ENCODE results near the gene KIAA1586. TPM values are rescaled to one million over a fixed set of nuclear protein-coding genes. Genes with fewer than 3 reads are reported as not detected.

Gene KIAA1586
- total RNA-seq, 4 donors from 2014 or later, result 2.7 to 13.2 (median 4.9) TPM

DNA sequence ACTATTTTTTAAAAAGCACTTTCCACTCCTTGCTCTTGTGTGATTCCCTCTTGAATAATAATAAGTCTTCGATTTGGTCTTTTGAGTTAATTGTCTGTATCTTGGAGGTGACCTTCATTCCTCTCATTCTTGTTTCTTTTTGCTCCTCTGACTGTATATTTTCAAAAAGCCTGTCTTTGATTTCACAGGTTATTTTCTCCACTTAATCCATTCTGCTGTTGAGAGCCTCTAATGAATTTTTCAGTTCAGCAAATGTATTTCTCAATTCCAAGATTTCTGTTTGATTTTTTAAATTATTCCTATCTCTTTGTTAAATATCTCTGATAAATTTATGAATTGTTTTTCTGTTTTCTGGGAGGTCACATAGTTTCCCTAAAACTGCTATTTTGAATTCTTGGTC is 21.7 kb upstream of the KIAA1586 start:
- H3K36me3 ChIP-seq, result no peaks in the 10 kb centered on the region
- no peak overlapping the region for H3K4me3 ChIP-seq
- no peak for TF ChIP-seq POLR2A (IDR thresholded peaks at IDR 0.05)
- TF ChIP-seq, protein P1, sequence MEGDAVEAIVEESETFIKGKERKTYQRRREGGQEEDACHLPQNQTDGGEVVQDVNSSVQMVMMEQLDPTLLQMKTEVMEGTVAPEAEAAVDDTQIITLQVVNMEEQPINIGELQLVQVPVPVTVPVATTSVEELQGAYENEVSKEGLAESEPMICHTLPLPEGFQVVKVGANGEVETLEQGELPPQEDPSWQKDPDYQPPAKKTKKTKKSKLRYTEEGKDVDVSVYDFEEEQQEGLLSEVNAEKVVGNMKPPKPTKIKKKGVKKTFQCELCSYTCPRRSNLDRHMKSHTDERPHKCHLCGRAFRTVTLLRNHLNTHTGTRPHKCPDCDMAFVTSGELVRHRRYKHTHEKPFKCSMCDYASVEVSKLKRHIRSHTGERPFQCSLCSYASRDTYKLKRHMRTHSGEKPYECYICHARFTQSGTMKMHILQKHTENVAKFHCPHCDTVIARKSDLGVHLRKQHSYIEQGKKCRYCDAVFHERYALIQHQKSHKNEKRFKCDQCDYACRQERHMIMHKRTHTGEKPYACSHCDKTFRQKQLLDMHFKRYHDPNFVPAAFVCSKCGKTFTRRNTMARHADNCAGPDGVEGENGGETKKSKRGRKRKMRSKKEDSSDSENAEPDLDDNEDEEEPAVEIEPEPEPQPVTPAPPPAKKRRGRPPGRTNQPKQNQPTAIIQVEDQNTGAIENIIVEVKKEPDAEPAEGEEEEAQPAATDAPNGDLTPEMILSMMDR (IDR thresholded peaks at IDR 0.05), result no peak
- no peaks in the 10 kb centered on the region for H3K27me3 ChIP-seq
- H3K27ac ChIP-seq, result no peak overlapping the region
- DNase-seq, result no peak
- no peaks in the 10 kb centered on the region for H3K4me1 ChIP-seq
- no peaks in the 10 kb centered on the region for H3K9me3 ChIP-seq

DNA sequence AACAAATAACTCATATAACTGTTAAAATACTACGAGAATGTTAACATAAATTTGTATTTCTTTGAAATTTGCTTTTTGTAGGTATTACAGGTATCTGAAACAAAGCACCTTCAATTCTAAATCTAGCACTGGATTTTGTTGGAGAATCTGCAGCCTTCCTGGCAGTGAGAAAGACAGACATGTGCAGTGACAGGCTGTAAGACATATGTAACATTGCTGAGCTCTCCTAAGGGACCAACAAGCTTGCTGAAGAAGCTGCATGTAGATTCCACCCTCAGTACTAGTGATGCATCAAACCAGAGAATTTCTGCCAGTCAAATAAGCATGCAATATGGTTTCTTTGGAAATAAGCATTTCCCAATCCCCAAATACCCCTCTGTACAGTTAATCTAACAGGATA is 20.5 kb upstream of the KIAA1586 start:
- H3K36me3 ChIP-seq, result no peaks in the 10 kb centered on the region
- no peaks in the 10 kb centered on the region for H3K27me3 ChIP-seq
- TF ChIP-seq, protein P1 (IDR thresholded peaks at IDR 0.05), result no peak
- TF ChIP-seq POLR2A (IDR thresholded peaks at IDR 0.05), result no peak
- no peaks in the 10 kb centered on the region for H3K4me1 ChIP-seq
- no peaks in the 10 kb centered on the region for H3K9me3 ChIP-seq
- no peak overlapping the region for H3K27ac ChIP-seq
- no peak overlapping the region for H3K4me3 ChIP-seq
- no peak for DNase-seq

DNA sequence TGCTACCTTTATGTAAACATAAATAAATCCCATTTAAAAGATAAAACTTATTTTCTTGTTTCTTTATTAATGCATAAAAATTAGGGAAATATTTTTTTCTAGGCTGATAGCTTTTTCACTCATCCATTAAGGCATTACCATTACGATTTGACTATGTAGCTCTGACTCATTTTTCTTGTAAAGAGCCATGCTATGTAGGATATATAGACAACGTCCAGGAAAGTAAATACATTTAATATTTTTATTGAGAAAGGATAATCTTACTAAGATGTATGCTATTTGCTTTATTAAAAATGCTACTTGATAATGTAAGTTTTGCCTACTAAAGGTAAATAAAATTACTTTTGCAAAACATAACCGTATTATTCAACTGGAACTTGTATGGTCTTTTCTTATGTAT is 19.2 kb upstream of the KIAA1586 start:
- DNase-seq, result no peak
- no peaks in the 10 kb centered on the region for H3K36me3 ChIP-seq
- H3K9me3 ChIP-seq, result no peaks in the 10 kb centered on the region
- no peaks in the 10 kb centered on the region for H3K27me3 ChIP-seq
- no peak overlapping the region for H3K27ac ChIP-seq
- no peak overlapping the region for H3K4me3 ChIP-seq
- H3K4me1 ChIP-seq, result no peaks in the 10 kb centered on the region
- TF ChIP-seq, protein P1 (IDR thresholded peaks at IDR 0.05), result no peak
- no peak for TF ChIP-seq POLR2A (IDR thresholded peaks at IDR 0.05)

DNA sequence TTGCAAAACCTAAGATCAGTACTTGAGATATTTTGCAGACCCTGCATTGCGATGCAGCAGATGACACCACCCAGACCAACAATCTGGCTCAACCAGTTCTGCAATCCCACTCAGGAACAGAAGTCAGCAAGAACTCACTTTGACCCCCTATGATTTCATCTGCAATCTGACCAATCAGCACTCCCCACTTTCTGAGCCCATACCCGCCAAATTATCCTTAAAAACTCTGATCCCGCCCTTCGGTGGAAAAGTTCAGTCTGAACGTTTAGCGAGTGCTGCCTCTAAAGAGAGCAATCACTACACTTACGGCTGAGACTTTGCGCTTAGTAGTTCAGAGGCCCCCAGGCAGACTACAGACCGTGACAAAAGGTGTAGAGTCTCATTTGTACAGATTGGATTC is 17.3 kb upstream of the KIAA1586 start:
- no peak for TF ChIP-seq POLR2A (IDR thresholded peaks at IDR 0.05)
- TF ChIP-seq, protein P1 (IDR thresholded peaks at IDR 0.05), result no peak
- no peaks in the 10 kb centered on the region for H3K9me3 ChIP-seq
- H3K27ac ChIP-seq, result no peak overlapping the region
- DNase-seq, result no peak
- H3K27me3 ChIP-seq, result no peaks in the 10 kb centered on the region
- no peak overlapping the region for H3K4me3 ChIP-seq
- no peaks in the 10 kb centered on the region for H3K36me3 ChIP-seq
- no peaks in the 10 kb centered on the region for H3K4me1 ChIP-seq

DNA sequence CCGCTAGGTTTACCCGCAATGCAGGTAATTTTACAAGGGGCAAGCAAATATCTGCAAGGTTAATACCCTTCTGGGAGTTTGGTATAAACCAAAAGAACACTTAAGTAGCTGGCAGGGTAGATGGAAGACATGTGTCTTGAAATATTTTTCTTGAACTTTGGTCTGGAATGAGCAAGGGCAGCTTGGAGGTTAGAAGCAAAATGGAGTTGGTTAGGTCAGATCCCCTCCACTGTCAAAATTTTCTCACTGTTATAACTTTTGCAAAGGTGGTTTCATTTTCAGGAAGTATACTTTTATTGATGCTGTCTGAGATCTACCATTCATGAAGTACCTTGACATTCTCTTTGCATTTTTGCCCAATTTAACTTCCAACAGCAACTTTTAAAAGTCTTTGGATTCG is 13.3 kb upstream of the KIAA1586 start:
- no peak for TF ChIP-seq POLR2A (IDR thresholded peaks at IDR 0.05)
- TF ChIP-seq, protein P1 (IDR thresholded peaks at IDR 0.05), result no peak
- H3K4me3 ChIP-seq, result no peak overlapping the region
- H3K27me3 ChIP-seq, result no peaks in the 10 kb centered on the region
- H3K4me1 ChIP-seq, result no peaks in the 10 kb centered on the region
- no peaks in the 10 kb centered on the region for H3K36me3 ChIP-seq
- no peaks in the 10 kb centered on the region for H3K9me3 ChIP-seq
- DNase-seq, result no peak
- H3K27ac ChIP-seq, result no peak overlapping the region

DNA sequence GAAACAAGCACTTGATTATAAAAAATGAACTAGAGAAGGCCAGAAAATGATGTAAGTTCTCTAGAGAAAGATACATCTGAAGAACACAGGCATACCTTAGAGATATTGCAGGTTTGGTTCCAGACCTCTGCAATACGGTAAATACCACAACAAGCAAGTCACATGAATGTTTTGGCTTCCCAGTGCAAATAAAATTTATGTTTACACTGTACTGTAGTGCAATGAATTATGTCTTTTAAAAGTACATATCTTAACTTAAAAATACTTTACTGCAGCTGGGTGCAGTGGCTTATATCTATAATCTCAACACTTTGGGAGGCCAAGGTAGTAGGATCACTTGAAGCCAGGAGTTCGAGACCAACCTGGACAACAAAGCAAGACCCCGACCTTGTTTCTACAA is 10.9 kb upstream of the KIAA1586 start:
- H3K4me1 ChIP-seq, result no peaks in the 10 kb centered on the region
- no peak overlapping the region for H3K27ac ChIP-seq
- no peaks in the 10 kb centered on the region for H3K9me3 ChIP-seq
- TF ChIP-seq, protein P1 (IDR thresholded peaks at IDR 0.05), result no peak
- no peak for TF ChIP-seq POLR2A (IDR thresholded peaks at IDR 0.05)
- no peak overlapping the region for H3K4me3 ChIP-seq
- H3K27me3 ChIP-seq, result no peaks in the 10 kb centered on the region
- DNase-seq, result no peak
- H3K36me3 ChIP-seq, result no peaks in the 10 kb centered on the region

All from Peyer's patch (tissue), 4 donors.